ENCODE results near the gene MIOX. TPM values are rescaled to one million over a fixed set of nuclear protein-coding genes. Genes with fewer than 3 reads are reported as not detected.

The MIOX gene
- polyA plus RNA-seq, 1 donor from 2014 or later: not detected

GRCh38 chr22:50447576-50448551, 38.8 kb upstream of the MIOX start:
- Histone ChIP-seq H3K9me3 (ENCODE audit: low read length) (no peaks in the 10 kb centered on the region), H3K36me3 (ENCODE audit: insufficient read depth, low read length) (no peaks in the 10 kb centered on the region), H3K4me2 (ENCODE audit: low read length) (no peak overlapping the region), H3F3A (ENCODE audit: insufficient read depth, low read length, poor library complexity, severe bottlenecking) (no peaks in the 10 kb centered on the region), H3K27ac (ENCODE audit: low read length) (no peak overlapping the region), H2AFZ (ENCODE audit: low read depth, low read length) (no peak overlapping the region), H3K79me2 (replicated peaks; ENCODE audit: insufficient read depth, low read length) (no peaks in the 10 kb centered on the region), H3K9me2 (ENCODE audit: insufficient read depth, low read length) (no peaks in the 10 kb centered on the region), H3K9ac (ENCODE audit: low read length) (no peak overlapping the region), H4K20me1 (ENCODE audit: insufficient read depth) (no peaks in the 10 kb centered on the region), H3K27me3 (ENCODE audit: insufficient read depth, low read depth, low read length) (no peaks in the 10 kb centered on the region), H3K4me3 (ENCODE audit: low read length) (no peak overlapping the region)
- TF ChIP-seq REST (IDR thresholded peaks at IDR 0.05; ENCODE audit: borderline replicate concordance) (no peak), POLR2AphosphoS5 (IDR thresholded peaks at IDR 0.05) (no peak), TAF1 (IDR thresholded peaks at IDR 0.05; ENCODE audit: low read depth) (no peak)

- H3K4me3 ChIP-seq (ENCODE audit: low read length): no peak overlapping the region
- H4K20me1 ChIP-seq (ENCODE audit: insufficient read depth): no peaks in the 10 kb centered on the region
- H3K27ac ChIP-seq (ENCODE audit: low read length): no peak overlapping the region
- no peak overlapping the region for H2AFZ ChIP-seq (ENCODE audit: low read depth, low read length)
- no peak overlapping the region for H3K4me2 ChIP-seq (ENCODE audit: low read length)
- no peaks in the 10 kb centered on the region for H3K79me2 ChIP-seq (replicated peaks; ENCODE audit: insufficient read depth, low read length)
- H3K27me3 ChIP-seq (ENCODE audit: insufficient read depth, low read depth, low read length): no peaks in the 10 kb centered on the region
- no peak for TF ChIP-seq RAD21 (conservative IDR thresholded peaks at IDR 0.05)
- no peak for TF ChIP-seq SMC3 (conservative IDR thresholded peaks at IDR 0.05; ENCODE audit: poor library complexity)
- TF ChIP-seq EP300 (conservative IDR thresholded peaks at IDR 0.05; ENCODE audit: poor library complexity, severe bottlenecking): no peak
- TF ChIP-seq EZH2 (IDR thresholded peaks at IDR 0.05; ENCODE audit: borderline replicate concordance, insufficient read depth, low read length, poor library complexity, severe bottlenecking): no peak
- no peak for TF ChIP-seq MXI1 (conservative IDR thresholded peaks at IDR 0.05; ENCODE audit: poor library complexity, severe bottlenecking)
- no peak for TF ChIP-seq REST (IDR thresholded peaks at IDR 0.05; ENCODE audit: borderline replicate concordance)
- no peak for TF ChIP-seq POLR2AphosphoS5 (IDR thresholded peaks at IDR 0.05)
- no peak for TF ChIP-seq TAF1 (IDR thresholded peaks at IDR 0.05; ENCODE audit: low read depth)
- TF ChIP-seq CTCF (IDR thresholded peaks at IDR 0.05; ENCODE audit: poor library complexity, severe bottlenecking): no peak
- no peak overlapping the region for H3K9ac ChIP-seq (ENCODE audit: low read length)
- H3K36me3 ChIP-seq (ENCODE audit: insufficient read depth, low read length): no peaks in the 10 kb centered on the region
- H3F3A ChIP-seq (ENCODE audit: insufficient read depth, low read length, poor library complexity, severe bottlenecking): no peaks in the 10 kb centered on the region
- H3K9me2 ChIP-seq (ENCODE audit: insufficient read depth, low read length): no peaks in the 10 kb centered on the region
- H3K9me3 ChIP-seq (ENCODE audit: low read length): no peaks in the 10 kb centered on the region
Observed at GRCh38 chr22:50452649-50453048, 34.0 kb upstream of the MIOX start.
